ENCODE results near the gene C1orf74.
"Not testable (repeated sequence)": the region's sequence is repeated elsewhere in the genome, so short reads cannot be mapped to it uniquely, and the experiment has no call there.

C1orf74 gene

GRCh38 chr1:209805341-209805781 is 21.0 kb upstream of the C1orf74 start:
- no peak for DNase-seq

- no peak for DNase-seq
Observed at GRCh38 chr1:209803568-209803967, 19.2 kb upstream of the C1orf74 start.

GRCh38 chr1:209802780-209803152 is 18.4 kb upstream of the C1orf74 start:
- DNase-seq: peak; percentile 56

- DNase-seq: peak; percentile 56
Observed at GRCh38 chr1:209802117-209802779, 17.9 kb upstream of the C1orf74 start.

- DNase-seq: no peak
Observed at GRCh38 chr1:209800984-209801834, 16.9 kb upstream of the C1orf74 start.

- DNase-seq: no peak
Observed at GRCh38 chr1:209797978-209798639, 13.8 kb upstream of the C1orf74 start.

GRCh38 chr1:209793711-209794110 is 9.4 kb upstream of the C1orf74 start:
- not testable (repeated sequence) for DNase-seq

GRCh38 chr1:209791920-209792319 is 7.6 kb upstream of the C1orf74 start:
- no peak for DNase-seq

GRCh38 chr1:209790286-209791193 is 6.2 kb upstream of the C1orf74 start:
- no peak for DNase-seq

- no peak for DNase-seq
Observed at GRCh38 chr1:209789245-209789644, 4.9 kb upstream of the C1orf74 start.

GRCh38 chr1:209787551-209787950 is 3.2 kb upstream of the C1orf74 start:
- DNase-seq: no peak

GRCh38 chr1:209786146-209786545 is 1.8 kb upstream of the C1orf74 start:
- no peak for DNase-seq

GRCh38 chr1:209785592-209785991 is 1.2 kb upstream of the C1orf74 start:
- DNase-seq: no peak

- no peak for DNase-seq
Observed at GRCh38 chr1:209783386-209783785, 973 bp downstream of the C1orf74 start.

GRCh38 chr1:209780268-209780667 is 4.1 kb downstream of the C1orf74 start:
- DNase-seq: no peak

GRCh38 chr1:209778102-209778501 is 6.3 kb downstream of the C1orf74 start:
- no peak for DNase-seq

GRCh38 chr1:209777587-209777986 is 6.8 kb downstream of the C1orf74 start:
- DNase-seq: no peak

- no peak for DNase-seq
Observed at GRCh38 chr1:209775678-209776077, 8.7 kb downstream of the C1orf74 start.

GRCh38 chr1:209774592-209774991 is 9.8 kb downstream of the C1orf74 start:
- DNase-seq: no peak

GRCh38 chr1:209772126-209772525 is 12.2 kb downstream of the C1orf74 start:
- DNase-seq: no peak

GRCh38 chr1:209770636-209771415 is 13.5 kb downstream of the C1orf74 start:
- no peak for DNase-seq

GRCh38 chr1:209769971-209770370 is 14.4 kb downstream of the C1orf74 start:
- DNase-seq: no peak
